Spleen (tissue), 11 donors: Measurements from ENCODE around the gene TSSK2. TPM values are rescaled to one million over a fixed set of nuclear protein-coding genes. Genes with fewer than 3 reads are reported as not detected.

Source experiments
- DNase-seq: peaks from one replicate; pipeline ENCODE4 v3.0.0-alpha.2; 2020
- H3K27ac ChIP-seq, 8 donors: fragments of 200-600 bp; sonication (generic) in 7 of 8; 1 replicate in 4 of 8; 2 replicates in 4 of 8; pipeline versions ENCODE4 v1.5.0 to v1.8.0; 2016 to 2021; ENCODE audit warnings: inconsistent platforms in 4 of 8, mild to moderate bottlenecking in 4 of 8, moderate library complexity in 1 of 8
- H3K27me3 ChIP-seq, 7 donors: fragments of 200-600 bp; sonication (generic) in 6 of 7; replicated peaks in 1 of 7; 1 replicate in 4 of 7; 2 replicates in 3 of 7; pipeline versions ENCODE4 v1.5.0 to v1.8.0; 2016 to 2021; ENCODE audit warnings: inconsistent platforms in 3 of 7, mild to moderate bottlenecking in 1 of 7
- H3K36me3 ChIP-seq, 6 donors: fragments of 200-600 bp; sonication (generic) in 5 of 6; 1 replicate in 4 of 6; 2 replicates in 2 of 6; pipeline versions ENCODE4 v1.5.0 to v1.8.0; 2016 to 2021; ENCODE audit warnings: inconsistent platforms in 2 of 6
- H3K4me1 ChIP-seq, 6 donors: fragments of 200-600 bp; sonication (generic) in 5 of 6; 1 replicate in 3 of 6; 2 replicates in 3 of 6; pipeline versions ENCODE4 v1.5.0 to v1.8.0; 2016 to 2021; ENCODE audit warnings: inconsistent platforms in 3 of 6
- H3K4me3 ChIP-seq, 8 donors: fragments of 200-600 bp; sonication (generic) in 7 of 8; 1 replicate in 4 of 8; 2 replicates in 4 of 8; pipeline versions ENCODE4 v1.5.0 to v1.8.0; 2016 to 2021; ENCODE audit warnings: inconsistent platforms in 4 of 8, mild to moderate bottlenecking in 4 of 8, moderate library complexity in 2 of 8
- H3K9me3 ChIP-seq, 8 donors: fragments of 200-600 bp; sonication (generic) in 7 of 8; 1 replicate in 4 of 8; 2 replicates in 4 of 8; pipeline versions ENCODE4 v1.5.0 to v1.8.0; 2016 to 2021; ENCODE audit warnings: inconsistent platforms in 4 of 8
- CTCF ChIP-seq, 11 experiments: fragments of 200-600 bp in 7 of 11; fragments of 450-650 bp in 4 of 11; sonication (generic) in 4 of 11; IDR thresholded peaks in 8 of 11; conservative IDR thresholded peaks in 3 of 11; 1 replicate in 7 of 11; 2 replicates in 4 of 11; pipeline versions ENCODE4 v1.4.0 to v1.8.0; 2016 to 2021; ENCODE audit warnings: antibody characterized with exemption in 11 of 11, inconsistent platforms in 4 of 11, mild to moderate bottlenecking in 1 of 11
- POLR2A ChIP-seq, 3 donors: fragments of 450-650 bp; IDR thresholded peaks; one replicate each; pipeline ENCODE4 v1.5.1; 2017; ENCODE audit warnings: antibody characterized with exemption in 3 of 3, mild to moderate bottlenecking in 1 of 3
- POLR2AphosphoS5 ChIP-seq, 3 donors: sonication (generic); formaldehyde crosslinking; IDR thresholded peaks; one replicate each; pipeline ENCODE4 v1.5.1; 2017; ENCODE audit warnings: antibody characterized with exemption in 3 of 3
- WGBS, 5 donors: extraction: QIAGEN DNeasy Blood & Tissue Kit in 3 of 5; methylation state at CpG; one replicate each; pipeline versions ENCODE4 v1.1.5 to v1.1.7; 2013 to 2018; 5-methylcytosine and 5-hydroxymethylcytosine counted together
- intact Hi-C: fragments of 100-400 bp; cut with DNase I; formaldehyde crosslinking; loops from one replicate; pipeline ENCODE4 v1.15.0; 2023; ENCODE audit warnings: low total_unique reads
- polyA plus RNA-seq, 3 donors: library from polyadenylated mRNA; stranded (reverse); fragments of 200-250 nt; gene quantifications; one replicate each; pipeline ENCODE4 v1.2.1, GENCODE V29; 2013
- total RNA-seq, 7 donors: library from RNA; depleted of rRNA in 3 of 7; stranded (reverse); fragments of >200 nt in 3 of 7; fragmentation: NEBNext Ultra II Directional in 4 of 7; extraction: Animal tissue kit (Norgen Biotek cat#: 25700) in 4 of 7; gene quantifications; one replicate each; pipeline versions ENCODE4 v1.1.0 to v1.2.1, GENCODE V29; 2016 to 2021
- donor health status: healthy with polysubstance abuse.
- donor health status: DM: no; HTN: no; CAD: no; lungs with moderate emphysema.
- donor health status: DM: no; HTN: no; CAD: no.
- donor health status: Bipolar disorder and iron deficiency.
- donor health status: healthy.
- donor health status: DM: no; HTN: no; CAD: no.
- donor health status: DM: yes; HTN: yes; CAD: no.

The TSSK2 gene
- total and polyA plus RNA-seq, 10 donors = 0.03 to 0.06 TPM; not detected in 8

DNA sequence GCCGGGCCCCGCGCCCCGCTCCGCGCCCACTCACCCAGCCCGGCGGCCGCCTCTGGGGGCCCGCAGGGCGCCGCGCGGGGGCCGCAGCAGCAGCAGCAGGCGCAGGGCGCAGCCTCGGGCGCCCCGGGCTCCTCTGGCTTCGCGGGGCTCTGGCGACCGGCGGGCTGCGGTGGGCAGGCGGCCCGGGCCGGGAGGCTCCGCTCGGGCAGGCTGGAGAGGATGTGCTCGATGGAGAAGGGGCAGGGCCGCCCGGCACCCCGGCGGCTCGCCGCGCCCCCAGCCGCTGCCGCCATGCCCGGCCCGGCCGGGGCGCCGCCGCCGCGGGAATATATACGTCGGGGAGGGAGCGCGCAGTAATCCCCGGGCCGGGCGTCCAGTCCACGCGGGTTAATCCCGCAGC is 18.9 kb downstream of the TSSK2 start, which contains the start of gene GSC2:
GSC2 (minus strand) TSS at position 302 of the 400 bp plus-strand sequence; CDS start at position 293, 9 bp downstream.
- H3K27me3 ChIP-seq = peaks cover 6 to 78% (median 49%) of the 10 kb centered on the region in 7 donors
- intact Hi-C loops = loop anchor here (10.0 kb wide), 1 partner anchor 325 kb away; the partner anchor contains the start of genes CDC45 and UFD1
- peaks cover 0 to 14% (median 0%) of the 10 kb centered on the region in 8 donors for H3K9me3 ChIP-seq
- 2 to 9% (median 4%) methylated on average over 9 to 59 of the region's 59 CpGs; no CpG with 5 or more reads in 1 of the 5 donors for WGBS, 5 donors
- H3K4me1 ChIP-seq = peaks cover 0 to 28% (median 15%) of the 10 kb centered on the region in 6 donors
- no peaks in the 10 kb centered on the region for H3K36me3 ChIP-seq
- TF ChIP-seq POLR2AphosphoS5 (IDR thresholded peaks at IDR 0.05) (no peak), POLR2A (IDR thresholded peaks at IDR 0.05) (no peak), CTCF (IDR thresholded peaks at IDR 0.05 in 8 of 11, conservative IDR thresholded peaks at IDR 0.05 in 3 of 11) (no peak)
- H3K27ac ChIP-seq = no peak within 1 kb of the TSS
- DNase-seq = no peak
- peak within 1 kb of the TSS; percentile 6 to 66 (median 37) for H3K4me3 ChIP-seq

DNA sequence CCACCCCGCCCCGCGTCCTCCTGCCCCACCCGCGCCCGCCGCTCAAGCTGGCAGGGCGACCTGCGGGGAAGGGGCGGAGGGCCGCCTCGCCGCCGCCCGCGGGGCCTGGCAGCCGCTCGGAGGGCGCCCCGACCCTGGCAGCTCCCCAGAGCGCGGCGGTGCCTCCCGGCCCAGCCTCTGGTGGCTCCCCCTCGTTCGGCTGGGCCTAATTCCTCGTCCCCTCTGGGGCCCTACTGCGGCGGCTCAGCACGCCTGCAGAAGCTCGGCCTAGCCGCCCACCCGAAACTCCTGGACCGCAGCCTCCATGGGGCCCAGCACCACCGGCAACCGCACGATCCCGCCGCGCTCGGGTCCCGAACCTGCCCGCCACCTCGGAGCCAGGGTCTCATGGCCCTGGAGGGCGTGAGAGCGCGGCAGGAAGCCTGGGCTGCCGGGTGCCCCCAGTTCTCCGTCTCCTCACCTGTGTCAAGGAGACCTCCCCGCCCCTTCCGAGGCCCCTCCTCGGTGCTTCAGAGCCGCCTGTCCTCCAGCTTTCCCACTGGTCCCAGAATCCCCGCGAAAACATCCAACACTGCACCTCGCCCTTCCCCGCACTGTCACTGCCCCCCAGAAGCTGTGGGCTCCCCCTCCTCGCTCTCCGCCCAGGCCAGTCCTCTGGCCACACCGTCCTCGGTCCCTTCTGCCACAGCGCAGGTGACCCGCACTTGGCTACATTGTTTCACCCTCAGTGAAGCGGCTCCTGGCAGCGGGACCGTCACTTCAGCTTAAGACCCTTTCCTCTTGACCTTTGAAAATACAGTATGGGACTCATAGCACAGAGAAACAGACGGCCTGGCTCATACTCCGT is 19.6 kb downstream of the TSSK2 start:
- intact Hi-C loops = no loop called here
- peaks cover 0 to 24% (median 14%) of the 10 kb centered on the region in 6 donors for H3K4me1 ChIP-seq
- H3K9me3 ChIP-seq = peaks cover 0 to 14% (median 0%) of the 10 kb centered on the region in 8 donors
- DNase-seq = peak; percentile 64
- no peak overlapping the region for H3K27ac ChIP-seq
- no peaks in the 10 kb centered on the region for H3K36me3 ChIP-seq
- WGBS, 5 donors = 11 to 23% (median 13%) methylated on average over 41 to 68 of the region's 68 CpGs
- TF ChIP-seq POLR2AphosphoS5 (IDR thresholded peaks at IDR 0.05) (no peak), CTCF (IDR thresholded peaks at IDR 0.05 in 8 of 11, conservative IDR thresholded peaks at IDR 0.05 in 3 of 11) (no peak), POLR2A (IDR thresholded peaks at IDR 0.05) (no peak)
- peaks cover 6 to 85% (median 49%) of the 10 kb centered on the region in 7 donors for H3K27me3 ChIP-seq
- peak overlapping the region in 1 of 8 donors; percentile 66 for H3K4me3 ChIP-seq

DNA sequence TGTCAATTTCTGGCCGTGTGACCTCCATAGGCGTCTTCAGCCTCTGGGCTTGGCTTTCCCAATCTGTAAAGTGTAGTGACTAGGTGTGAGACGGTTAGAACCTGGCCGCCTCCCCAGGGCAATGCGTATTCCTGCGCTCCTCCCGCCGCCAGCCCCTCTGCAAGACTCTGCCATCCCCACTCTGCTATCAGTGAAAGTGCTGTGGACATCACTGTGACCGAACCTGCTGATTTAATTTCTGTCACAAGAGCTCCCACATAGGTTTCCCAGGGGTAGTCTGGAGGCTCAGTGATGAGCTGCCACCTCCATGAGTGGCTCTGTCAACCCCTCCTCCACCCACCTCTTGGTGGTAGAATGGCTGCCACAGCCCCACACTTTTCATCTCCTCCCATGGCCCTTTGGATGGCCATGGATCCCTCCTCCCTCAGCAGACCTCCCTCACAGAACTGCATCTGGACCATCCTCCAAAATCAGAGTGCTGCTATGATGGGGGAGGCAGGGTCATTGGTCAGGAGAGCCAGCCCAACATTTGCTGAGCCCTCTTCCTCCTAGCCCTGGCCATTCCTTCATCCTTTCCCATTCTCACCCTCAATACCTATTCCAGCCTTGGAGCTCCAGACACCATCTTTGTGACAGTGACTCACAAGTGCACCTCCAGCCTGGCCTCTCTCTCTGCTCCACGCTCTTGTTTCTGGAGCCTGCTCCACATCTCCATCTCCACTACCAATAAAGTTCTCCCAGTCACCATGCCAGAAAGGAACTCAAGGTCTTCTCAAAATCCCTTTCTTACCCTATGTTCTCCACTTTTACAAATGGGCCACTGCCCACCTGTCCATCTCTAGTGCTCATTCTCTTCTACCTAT is 20.5 kb downstream of the TSSK2 start:
- no peak for DNase-seq
- intact Hi-C loops = no loop called here
- no peak overlapping the region for H3K27ac ChIP-seq
- no peak overlapping the region for H3K4me3 ChIP-seq
- TF ChIP-seq POLR2A (IDR thresholded peaks at IDR 0.05) = no peak
- TF ChIP-seq POLR2AphosphoS5 (IDR thresholded peaks at IDR 0.05) = no peak
- no peak for TF ChIP-seq CTCF (IDR thresholded peaks at IDR 0.05 in 8 of 11, conservative IDR thresholded peaks at IDR 0.05 in 3 of 11)
- H3K36me3 ChIP-seq = no peaks in the 10 kb centered on the region
- H3K4me1 ChIP-seq = peaks cover 0 to 24% (median 14%) of the 10 kb centered on the region in 6 donors
- H3K27me3 ChIP-seq = peaks cover 6 to 92% (median 49%) of the 10 kb centered on the region in 7 donors
- WGBS, 5 donors = 49 to 71% (median 60%) methylated on average over 10 of the region's 10 CpGs
- peaks cover 0 to 14% (median 0%) of the 10 kb centered on the region in 8 donors for H3K9me3 ChIP-seq
